ENCODE data around the gene KCNJ8.

DNA sequence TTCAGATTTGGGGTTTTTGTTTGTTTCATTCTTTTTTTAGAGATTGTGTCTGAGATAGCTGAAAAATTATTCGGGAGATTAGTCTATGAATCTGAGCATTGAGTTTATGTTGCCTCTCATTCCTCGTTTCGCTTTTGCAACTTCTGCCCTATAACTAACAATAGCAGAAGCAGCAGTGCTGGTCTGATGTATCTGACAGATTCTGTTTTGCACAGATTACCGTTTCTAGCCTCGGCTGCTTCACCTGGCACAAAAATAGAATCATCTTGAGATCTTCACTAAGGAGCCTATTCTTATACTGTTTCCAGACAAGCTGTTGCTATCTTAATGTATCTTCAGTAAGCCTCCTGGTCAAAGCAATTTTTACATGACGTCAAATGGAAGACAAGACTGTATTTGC, 29.2 kb downstream of the KCNJ8 start:
- TF ChIP-seq, protein P1, sequence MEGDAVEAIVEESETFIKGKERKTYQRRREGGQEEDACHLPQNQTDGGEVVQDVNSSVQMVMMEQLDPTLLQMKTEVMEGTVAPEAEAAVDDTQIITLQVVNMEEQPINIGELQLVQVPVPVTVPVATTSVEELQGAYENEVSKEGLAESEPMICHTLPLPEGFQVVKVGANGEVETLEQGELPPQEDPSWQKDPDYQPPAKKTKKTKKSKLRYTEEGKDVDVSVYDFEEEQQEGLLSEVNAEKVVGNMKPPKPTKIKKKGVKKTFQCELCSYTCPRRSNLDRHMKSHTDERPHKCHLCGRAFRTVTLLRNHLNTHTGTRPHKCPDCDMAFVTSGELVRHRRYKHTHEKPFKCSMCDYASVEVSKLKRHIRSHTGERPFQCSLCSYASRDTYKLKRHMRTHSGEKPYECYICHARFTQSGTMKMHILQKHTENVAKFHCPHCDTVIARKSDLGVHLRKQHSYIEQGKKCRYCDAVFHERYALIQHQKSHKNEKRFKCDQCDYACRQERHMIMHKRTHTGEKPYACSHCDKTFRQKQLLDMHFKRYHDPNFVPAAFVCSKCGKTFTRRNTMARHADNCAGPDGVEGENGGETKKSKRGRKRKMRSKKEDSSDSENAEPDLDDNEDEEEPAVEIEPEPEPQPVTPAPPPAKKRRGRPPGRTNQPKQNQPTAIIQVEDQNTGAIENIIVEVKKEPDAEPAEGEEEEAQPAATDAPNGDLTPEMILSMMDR (IDR thresholded peaks at IDR 0.05): no peak
- no peak for TF ChIP-seq POLR2AphosphoS5 (IDR thresholded peaks at IDR 0.05; ENCODE audit: insufficient read depth in 1 of 2, low read depth in 1 of 2)
- TF ChIP-seq POLR2A (IDR thresholded peaks at IDR 0.05): no peak
